HCT116 (cell line): ENCODE data around the gene FGF3. TPM values are rescaled to one million over a fixed set of nuclear protein-coding genes. Genes with fewer than 3 reads are reported as not detected.

Experiments
- ATAC-seq: fragments of 200-7000 bp; cut with Tn5 transposase; 2 replicates; pipeline ENCODE4 v1.9.1; 2020; ENCODE audit warnings: mild to moderate bottlenecking, moderate library complexity
- BruUV-seq: library from RNA; stranded (reverse); fragments of 400-500 nt; replicated peaks from 2 replicates; lab custom pipeline; 2021; lab: Mats Ljungman, UMichigan
- CTCF ChIA-PET: fragments of 300-600 bp; sonication (Branson Sonifier 250); formaldehyde crosslinking; loops from one replicate; lab custom pipeline; 2021; ENCODE audit warnings: antibody characterized with exemption; lab: Charles Lee
- POLR2A ChIA-PET: fragments of 300-600, 350-600 bp; sonication (Branson Sonifier 250); formaldehyde crosslinking; loops from one replicate; lab custom pipeline; 2021; ENCODE audit warnings: antibody characterized with exemption; lab: Charles Lee
- RAD21 ChIA-PET, 2 experiments: fragments of 300-600 bp; sonication (Branson Sonifier 250); formaldehyde crosslinking; loops; one replicate each; lab custom pipeline; 2023; ENCODE audit warnings: low total read pairs in 2 of 2; ENCODE audit not compliant: uncharacterized antibody in 2 of 2, unreplicated experiment in 2 of 2, low non-redundant PET in 1 of 2; lab: Charles Lee
- DNase-seq: peaks from one replicate; pipeline ENCODE4 v3.0.0-alpha.2; 2010; ENCODE audit warnings: low read depth, low spot score
- H2AFZ ChIP-seq: fragments of 200-600 bp; shearing (Covaris generic), sonication (generic); 2 replicates; pipeline ENCODE4 v1.6.1; 2017; ENCODE audit warnings: low read depth, mixed run types, mixed read lengths, antibody characterized with exemption, low read length; ENCODE audit not compliant: poor library complexity, severe bottlenecking
- H3K27ac ChIP-seq: 2 replicates; pipeline ENCODE4 v1.5.1; 2012; ENCODE audit warnings: low read depth, low read length
- H3K27me3 ChIP-seq: fragments of 200-600 bp; sonication (generic); 2 replicates; pipeline ENCODE4 v1.6.1; 2016; ENCODE audit warnings: mixed run types, low read length, mixed read lengths; ENCODE audit not compliant: insufficient read depth
- H3K36me3 ChIP-seq, 2 experiments: fragments of 200-500 bp in 1 of 2; fragments of 200-600 bp in 1 of 2; sonication (Bioruptor generic) in 1 of 2; sonication (generic) in 1 of 2; 2 replicates each; pipeline versions ENCODE4 v1.5.1 to v1.6.1; 2014 to 2016; ENCODE audit warnings: low read length in 2 of 2, inconsistent platforms in 1 of 2, mixed read lengths in 1 of 2, mixed run types in 1 of 2; ENCODE audit not compliant: insufficient read depth in 2 of 2, control insufficient read depth in 1 of 2
- H3K4me1 ChIP-seq, 2 experiments: fragments of 200-600 bp in 1 of 2; sonication (generic) in 1 of 2; 2 replicates each; pipeline versions ENCODE4 v1.5.1 to v1.6.1; 2012 to 2017; ENCODE audit warnings: low read length in 2 of 2, inconsistent platforms in 1 of 2, mild to moderate bottlenecking in 1 of 2, mixed read lengths in 1 of 2, mixed run types in 1 of 2, moderate library complexity in 1 of 2; ENCODE audit not compliant: insufficient read depth in 2 of 2, control insufficient read depth in 1 of 2
- H3K4me2 ChIP-seq: fragments of 200-600 bp; sonication (generic); 2 replicates; pipeline ENCODE4 v1.6.1; 2017; ENCODE audit warnings: mixed run types, low read length, mixed read lengths
- H3K4me3 ChIP-seq, 2 experiments: fragments of 200-600 bp in 1 of 2; sonication (generic) in 1 of 2; replicated peaks in 1 of 2; 2 replicates each; pipeline ENCODE4 v1.5.1; 2011 to 2016; ENCODE audit warnings: low read length in 2 of 2, control low read depth in 1 of 2, low read depth in 1 of 2, mild to moderate bottlenecking in 1 of 2, mixed read lengths in 1 of 2, mixed run types in 1 of 2
- H3K79me2 ChIP-seq: fragments of 200-600 bp; sonication (generic); 2 replicates; pipeline ENCODE4 v1.6.1; 2017; ENCODE audit warnings: mild to moderate bottlenecking, mixed run types, low read length, moderate library complexity, mixed read lengths; ENCODE audit not compliant: insufficient read depth
- H3K9ac ChIP-seq: fragments of 200-600 bp; sonication (generic); 2 replicates; pipeline ENCODE4 v1.6.1; 2016; ENCODE audit warnings: low read length, mixed read lengths
- H3K9me2 ChIP-seq: fragments of 200-600 bp; sonication (generic), shearing (Covaris generic); 2 replicates; pipeline ENCODE4 v1.6.1; 2017; ENCODE audit warnings: mixed run types, mild to moderate bottlenecking, moderate library complexity; ENCODE audit not compliant: insufficient read depth
- H3K9me3 ChIP-seq, 2 experiments: fragments of 200-500 bp in 1 of 2; fragments of 200-600 bp in 1 of 2; sonication (Bioruptor generic) in 1 of 2; sonication (generic) in 1 of 2; 2 replicates each; pipeline ENCODE4 v1.6.1; 2014 to 2017; ENCODE audit warnings: low read length in 2 of 2, mixed read lengths in 2 of 2, inconsistent platforms in 1 of 2, low read depth in 1 of 2, mild to moderate bottlenecking in 1 of 2, mixed run types in 1 of 2, moderate library complexity in 1 of 2; ENCODE audit not compliant: control insufficient read depth in 1 of 2, insufficient read depth in 1 of 2
- H4K20me1 ChIP-seq: fragments of 200-600 bp; sonication (generic), shearing (Covaris generic); 2 replicates; pipeline ENCODE4 v1.6.1; 2017; ENCODE audit warnings: mixed run types, mild to moderate bottlenecking, moderate library complexity; ENCODE audit not compliant: insufficient read depth
- EZH2 ChIP-seq: fragments of 200-600 bp; sonication (generic); IDR thresholded peaks from 2 replicates; pipeline ENCODE4 v1.6.1; 2017; ENCODE audit warnings: antibody characterized with exemption, mixed run types
- SP1 ChIP-seq: IDR thresholded peaks from 2 replicates; pipeline ENCODE4 v1.6.1; 2012; ENCODE audit warnings: low read depth
- YY1 ChIP-seq: IDR thresholded peaks from 2 replicates; pipeline ENCODE4 v1.6.1; 2011; ENCODE audit warnings: low read length, low read depth, moderate library complexity, mild to moderate bottlenecking; ENCODE audit not compliant: insufficient replicate concordance; ENCODE audit errors: extremely low read depth
- intact Hi-C: fragments of 100-400 bp; cut with micrococcal nuclease; formaldehyde crosslinking; loops from 2 replicates; pipeline ENCODE4 v1.10.0; 2022
- total RNA-seq: library from RNA; stranded (reverse); gene quantifications from one replicate; pipeline ENCODE4 v1.2.1, GENCODE V29; 2021; ENCODE audit not compliant: unreplicated experiment
- TF ChIP-seq, protein P1 (sequence below): IDR thresholded peaks from 2 replicates; pipeline ENCODE4 v1.6.1; 2012

The FGF3 gene
- total RNA-seq, 1 experiment from 2014 or later: not detected

DNA sequence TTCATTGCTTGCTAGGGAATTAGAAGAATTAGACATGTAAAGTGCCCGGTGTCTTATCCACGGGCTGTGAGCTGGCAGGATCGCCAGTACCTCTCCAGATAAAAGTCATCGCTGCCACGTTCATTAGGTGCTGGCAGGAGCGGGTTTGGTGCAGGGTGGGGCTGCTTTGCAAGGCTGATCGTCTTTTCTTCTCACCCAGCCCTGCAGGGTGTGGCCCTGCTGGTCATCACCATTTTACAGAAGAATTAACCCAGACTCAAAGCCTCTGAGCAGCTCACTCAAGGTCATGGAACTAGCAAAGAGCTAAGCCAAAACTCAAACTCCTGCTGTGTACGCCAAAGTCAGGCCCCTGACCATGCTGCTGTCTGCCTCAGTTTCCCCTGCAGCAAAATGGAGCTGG lies 38.0 kb downstream of the FGF3 start:
- intact Hi-C loops: no loop called here
- DNase-seq (no peak), ATAC-seq (no peak)
- no peaks in the 10 kb centered on the region for H3K4me1 ChIP-seq
- no peak overlapping the region for H3K27ac ChIP-seq
- ChIA-PET POLR2A (no interaction called here), CTCF (no interaction called here), RAD21 (no interaction called here)
- H3K4me3 ChIP-seq: no peak overlapping the region
- H3K4me2 ChIP-seq: no peak overlapping the region
- H4K20me1 ChIP-seq: no peaks in the 10 kb centered on the region
- no peaks in the 10 kb centered on the region for H3K9me3 ChIP-seq
- no peak for TF ChIP-seq YY1
- TF ChIP-seq EZH2: no peak
- TF ChIP-seq, protein P1, sequence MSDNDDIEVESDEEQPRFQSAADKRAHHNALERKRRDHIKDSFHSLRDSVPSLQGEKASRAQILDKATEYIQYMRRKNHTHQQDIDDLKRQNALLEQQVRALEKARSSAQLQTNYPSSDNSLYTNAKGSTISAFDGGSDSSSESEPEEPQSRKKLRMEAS: no peak
- no TSS peak for BruUV-seq
- no peak overlapping the region for H2AFZ ChIP-seq
- no peaks in the 10 kb centered on the region for H3K27me3 ChIP-seq
- no peaks in the 10 kb centered on the region for H3K9me2 ChIP-seq
- no peaks in the 10 kb centered on the region for H3K79me2 ChIP-seq
- H3K36me3 ChIP-seq: no peaks in the 10 kb centered on the region
- no peak overlapping the region for H3K9ac ChIP-seq

DNA sequence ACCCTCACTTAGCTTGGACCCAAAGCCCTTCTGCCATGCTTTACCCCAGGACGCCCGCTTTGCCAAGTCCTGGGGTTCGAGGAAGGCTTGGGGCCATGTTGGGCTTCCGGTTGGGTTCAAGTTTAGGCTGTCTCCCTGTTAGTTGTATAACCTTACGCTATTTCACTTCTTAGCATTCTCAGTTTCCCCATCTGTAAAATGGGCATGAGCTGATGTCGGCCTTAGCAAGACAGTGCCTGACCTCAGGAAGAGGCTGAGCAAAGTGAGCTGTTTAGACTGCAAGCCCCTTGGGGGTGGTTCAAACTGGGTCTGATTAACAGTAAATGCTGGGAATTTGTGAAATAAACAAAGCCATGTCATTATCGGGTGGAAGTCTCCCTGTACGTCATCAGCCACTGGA lies 40.8 kb downstream of the FGF3 start:
- no peak for TF ChIP-seq SP1
- POLR2A ChIA-PET: no interaction called here
- no TSS peak for BruUV-seq
- Histone ChIP-seq H3K4me3 (no peak overlapping the region), H3K79me2 (no peaks in the 10 kb centered on the region), H3K4me2 (no peak overlapping the region), H3K27ac (no peak overlapping the region), H3K27me3 (no peaks in the 10 kb centered on the region), H3K9ac (no peak overlapping the region), H3K9me2 (no peaks in the 10 kb centered on the region), H3K9me3 (no peaks in the 10 kb centered on the region), H2AFZ (no peak overlapping the region), H3K4me1 (no peaks in the 10 kb centered on the region), H4K20me1 (no peaks in the 10 kb centered on the region), H3K36me3 (no peaks in the 10 kb centered on the region)
- DNase-seq (no peak), ATAC-seq (no peak)
- intact Hi-C loops: no loop called here
- RAD21 ChIA-PET: no interaction called here
- CTCF ChIA-PET: interaction anchor here (1.5 kb wide), 1 partner anchor 23 kb away, joined by 3 read pairs; no protein-coding TSS in a partner anchor
